ENCODE data around the gene PAK5. TPM values are rescaled to one million over a fixed set of nuclear protein-coding genes. Genes with fewer than 3 reads are reported as not detected.

The PAK5 gene
- total RNA-seq, 1 donor: not detected

DNA sequence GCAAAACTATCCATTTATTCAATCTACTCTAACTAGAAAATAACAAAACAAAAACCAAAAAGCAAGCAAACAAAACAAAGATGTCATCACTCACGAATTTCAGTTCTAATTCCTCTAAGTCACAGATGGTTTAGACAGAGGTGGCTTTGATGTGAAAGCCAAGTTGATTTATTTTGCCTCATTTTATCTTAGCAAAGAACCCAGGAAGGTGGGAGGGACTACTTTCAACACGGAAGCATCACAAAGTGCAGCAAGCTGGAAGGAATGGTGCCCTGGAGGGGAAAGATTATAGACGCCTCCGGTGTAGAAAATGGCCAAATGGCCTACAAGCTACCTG lies 236.1 kb downstream of the PAK5 start:
- Histone ChIP-seq H3K9me3 (ENCODE audit: low read depth, low read length) (no peaks in the 10 kb centered on the region), H3K27me3 (ENCODE audit: insufficient read depth, low read length) (no peaks in the 10 kb centered on the region), H3K4me3 (ENCODE audit: low read length) (no peak overlapping the region), H3K4me1 (ENCODE audit: insufficient read depth, low read length) (no peaks in the 10 kb centered on the region)

DNA sequence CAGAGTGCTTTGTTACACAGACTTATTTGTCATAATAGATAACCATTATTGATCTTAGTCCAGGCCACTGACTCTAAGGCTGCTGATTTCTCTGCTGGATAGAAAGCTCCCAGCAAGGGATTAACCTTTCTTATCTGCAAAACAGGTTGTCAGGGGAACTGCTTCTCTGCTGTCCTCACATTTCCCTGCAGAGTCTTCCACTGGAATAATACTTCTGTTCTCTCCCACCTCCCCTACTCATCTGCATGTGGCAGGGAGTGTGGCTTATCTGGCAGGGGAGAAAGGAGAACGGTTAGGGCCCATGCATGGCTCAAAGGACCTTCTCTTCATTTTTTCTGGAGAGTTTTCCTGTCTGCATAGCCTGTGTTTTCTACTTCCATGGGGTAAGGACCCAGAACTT lies 238.3 kb downstream of the PAK5 start:
- H3K27me3 ChIP-seq (ENCODE audit: insufficient read depth, low read length): no peaks in the 10 kb centered on the region

DNA sequence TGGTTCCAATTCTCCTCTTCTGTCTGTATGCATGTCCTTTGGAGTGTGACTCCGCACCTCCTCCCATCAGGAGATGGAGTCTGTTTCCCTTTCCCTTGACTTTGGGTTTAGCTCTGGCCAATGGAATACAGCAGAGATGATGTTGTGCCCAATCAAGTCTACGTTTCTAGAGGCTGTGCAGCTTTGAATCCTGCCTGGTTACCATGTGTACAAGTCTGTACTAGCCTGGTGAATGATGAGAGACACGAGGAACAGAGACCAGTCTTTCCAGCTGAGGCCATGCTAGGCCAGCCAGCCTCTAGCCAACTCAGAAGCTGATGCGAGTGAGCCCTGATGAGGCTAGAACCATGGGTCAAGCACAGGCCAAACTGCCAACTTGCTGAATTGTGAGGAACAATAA lies 241.3 kb downstream of the PAK5 start:
- Histone ChIP-seq H3K27me3 (ENCODE audit: insufficient read depth, low read length) (no peaks in the 10 kb centered on the region), H3K4me3 (ENCODE audit: low read length) (no peak overlapping the region), H3K4me1 (ENCODE audit: insufficient read depth, low read length) (no peaks in the 10 kb centered on the region), H3K9me3 (ENCODE audit: low read depth, low read length) (no peaks in the 10 kb centered on the region)

More for the DNA sequence above, 238.3 kb downstream of the PAK5 start:
- Histone ChIP-seq H3K9me3 (ENCODE audit: low read depth, low read length) (no peaks in the 10 kb centered on the region), H3K4me1 (ENCODE audit: insufficient read depth, low read length) (no peaks in the 10 kb centered on the region), H3K4me3 (ENCODE audit: low read length) (no peak overlapping the region)

DNA sequence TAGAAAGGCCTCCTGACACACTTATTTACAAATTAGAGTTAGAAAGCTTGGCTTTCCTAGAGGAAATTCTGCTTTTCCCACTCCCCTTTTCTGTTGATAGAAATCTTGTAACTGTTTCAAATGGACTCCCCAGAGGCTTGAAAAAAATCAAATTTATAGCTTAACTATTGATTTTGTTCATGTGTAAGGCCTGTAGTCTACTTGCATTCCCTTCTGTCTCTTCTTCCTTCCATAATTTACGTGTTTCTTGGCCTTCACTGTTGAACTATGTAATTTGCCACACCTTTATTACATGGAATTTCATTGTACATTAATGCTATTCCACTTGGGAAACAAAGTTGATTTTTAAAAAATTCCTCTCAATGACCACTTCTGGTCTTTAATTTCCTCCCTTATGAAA lies 243.1 kb downstream of the PAK5 start:
- no peaks in the 10 kb centered on the region for H3K27me3 ChIP-seq (ENCODE audit: insufficient read depth, low read length)
- no peaks in the 10 kb centered on the region for H3K4me1 ChIP-seq (ENCODE audit: insufficient read depth, low read length)
- no peak overlapping the region for H3K4me3 ChIP-seq (ENCODE audit: low read length)
- H3K9me3 ChIP-seq (ENCODE audit: low read depth, low read length): no peaks in the 10 kb centered on the region

DNA sequence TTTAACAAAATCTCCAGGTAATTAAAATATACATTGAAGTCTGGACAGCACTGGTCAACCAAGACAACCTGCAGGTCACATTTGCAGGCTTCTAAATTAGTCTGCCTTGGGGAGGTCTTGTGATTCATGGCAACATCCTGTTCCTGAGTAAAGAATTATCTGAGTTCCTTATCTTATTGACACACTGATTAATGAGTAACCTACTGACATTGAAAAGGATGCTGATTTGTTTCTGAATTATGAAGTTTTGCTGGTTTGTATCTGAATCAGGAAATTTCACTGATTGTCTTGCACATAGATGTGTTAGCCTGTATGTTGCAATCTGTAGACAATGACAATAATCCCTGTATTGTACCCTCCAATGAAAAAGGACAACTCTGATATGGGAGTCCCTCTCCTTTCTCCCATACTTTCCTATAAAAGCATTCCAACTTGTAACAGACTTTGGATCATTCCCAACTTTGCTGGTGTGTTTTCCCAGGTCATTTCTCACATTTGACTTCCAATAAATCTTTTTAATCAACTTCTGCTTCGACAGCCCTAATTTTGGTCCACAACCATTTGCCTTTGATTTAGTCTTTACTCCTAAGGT lies 244.5 kb downstream of the PAK5 start:
- Histone ChIP-seq H3K4me3 (ENCODE audit: low read length) (no peak overlapping the region), H3K27me3 (ENCODE audit: insufficient read depth, low read length) (no peaks in the 10 kb centered on the region), H3K4me1 (ENCODE audit: insufficient read depth, low read length) (no peaks in the 10 kb centered on the region), H3K9me3 (ENCODE audit: low read depth, low read length) (no peaks in the 10 kb centered on the region)

DNA sequence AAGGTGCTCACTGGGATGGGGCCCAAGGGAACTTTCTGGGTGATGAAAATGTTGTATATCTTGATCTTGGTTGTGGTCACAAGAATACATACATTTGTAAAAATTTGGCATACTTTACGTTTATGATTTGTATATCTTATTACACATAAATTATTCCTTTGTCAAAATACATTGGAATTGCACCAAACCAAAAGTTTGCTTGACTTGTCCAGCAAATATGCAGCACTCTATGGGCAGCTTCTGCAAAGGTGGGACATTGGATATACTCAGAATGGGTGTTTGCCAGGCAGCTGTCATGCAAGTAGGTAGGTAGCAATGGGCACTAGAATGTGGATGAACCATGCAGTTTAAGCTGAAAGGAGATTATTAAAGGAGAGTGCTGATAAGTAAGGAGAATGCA lies 246.5 kb downstream of the PAK5 start:
- no peaks in the 10 kb centered on the region for H3K27me3 ChIP-seq (ENCODE audit: insufficient read depth, low read length)
- no peaks in the 10 kb centered on the region for H3K9me3 ChIP-seq (ENCODE audit: low read depth, low read length)
- H3K4me1 ChIP-seq (ENCODE audit: insufficient read depth, low read length): no peaks in the 10 kb centered on the region
- H3K4me3 ChIP-seq (ENCODE audit: low read length): no peak overlapping the region

DNA sequence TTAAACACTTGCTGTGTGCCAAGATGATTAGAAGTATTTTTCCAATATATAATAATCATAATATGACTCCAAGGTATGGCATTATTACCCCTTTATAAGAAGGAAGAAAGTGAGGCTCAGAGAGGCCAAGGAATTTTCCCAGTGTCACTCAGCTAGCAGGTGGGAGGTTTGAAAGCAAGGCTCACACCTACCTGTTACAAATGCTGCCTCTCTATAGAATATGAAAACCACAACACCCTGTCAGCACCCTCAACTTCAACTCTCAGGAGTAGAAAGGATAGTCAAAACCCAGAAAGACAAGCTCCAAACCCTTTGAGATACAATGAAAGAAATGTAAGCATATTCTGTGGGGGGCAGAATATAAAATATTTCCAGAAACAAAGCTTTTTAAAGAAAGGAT lies 247.8 kb downstream of the PAK5 start:
- Histone ChIP-seq H3K27me3 (ENCODE audit: insufficient read depth, low read length) (no peaks in the 10 kb centered on the region), H3K4me3 (ENCODE audit: low read length) (no peak overlapping the region), H3K9me3 (ENCODE audit: low read depth, low read length) (no peaks in the 10 kb centered on the region), H3K4me1 (ENCODE audit: insufficient read depth, low read length) (no peaks in the 10 kb centered on the region)

DNA sequence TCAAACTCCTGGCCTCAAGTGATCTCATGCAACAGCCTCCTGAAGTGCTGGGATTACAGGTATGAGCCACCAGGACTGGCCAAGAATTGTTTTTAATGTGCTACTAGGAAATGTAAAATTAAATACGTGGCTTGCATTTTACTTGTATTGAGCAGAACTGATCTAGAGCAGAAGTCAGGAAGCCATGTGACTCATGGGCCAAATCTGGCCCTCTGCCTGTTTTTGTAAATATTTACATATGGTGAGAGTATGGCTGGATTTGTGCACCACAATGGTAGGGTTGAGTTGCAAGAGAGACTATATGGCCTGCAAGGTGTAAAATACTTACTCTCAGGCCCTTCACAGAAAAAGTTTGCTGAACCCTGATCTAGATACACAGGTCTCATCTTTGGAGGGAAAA lies 248.7 kb downstream of the PAK5 start:
- Histone ChIP-seq H3K4me3 (ENCODE audit: low read length) (no peak overlapping the region), H3K4me1 (ENCODE audit: insufficient read depth, low read length) (no peaks in the 10 kb centered on the region), H3K27me3 (ENCODE audit: insufficient read depth, low read length) (no peaks in the 10 kb centered on the region), H3K9me3 (ENCODE audit: low read depth, low read length) (no peaks in the 10 kb centered on the region)

DNA sequence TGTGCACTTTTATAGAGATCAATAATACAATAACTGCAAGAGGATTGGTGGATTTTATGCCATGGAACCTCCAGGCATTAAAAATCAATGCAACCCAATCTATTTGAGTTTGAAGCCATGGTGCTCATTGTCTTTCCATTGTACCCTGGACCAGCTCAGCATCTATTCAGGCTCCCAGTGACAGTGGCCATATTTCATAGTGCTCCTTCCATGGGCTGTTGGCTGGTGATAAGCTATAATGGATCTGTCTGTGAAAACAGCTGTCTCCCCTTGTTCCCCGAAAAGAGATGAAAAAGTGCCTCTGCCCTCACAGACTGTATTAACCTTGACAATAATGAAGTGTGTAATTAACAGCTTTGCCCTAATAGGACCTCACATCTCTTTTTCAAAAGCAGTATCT lies 250.2 kb downstream of the PAK5 start:
- H3K4me1 ChIP-seq (ENCODE audit: insufficient read depth, low read length): no peaks in the 10 kb centered on the region
- no peak overlapping the region for H3K4me3 ChIP-seq (ENCODE audit: low read length)
- H3K27me3 ChIP-seq (ENCODE audit: insufficient read depth, low read length): no peaks in the 10 kb centered on the region
- no peaks in the 10 kb centered on the region for H3K9me3 ChIP-seq (ENCODE audit: low read depth, low read length)

DNA sequence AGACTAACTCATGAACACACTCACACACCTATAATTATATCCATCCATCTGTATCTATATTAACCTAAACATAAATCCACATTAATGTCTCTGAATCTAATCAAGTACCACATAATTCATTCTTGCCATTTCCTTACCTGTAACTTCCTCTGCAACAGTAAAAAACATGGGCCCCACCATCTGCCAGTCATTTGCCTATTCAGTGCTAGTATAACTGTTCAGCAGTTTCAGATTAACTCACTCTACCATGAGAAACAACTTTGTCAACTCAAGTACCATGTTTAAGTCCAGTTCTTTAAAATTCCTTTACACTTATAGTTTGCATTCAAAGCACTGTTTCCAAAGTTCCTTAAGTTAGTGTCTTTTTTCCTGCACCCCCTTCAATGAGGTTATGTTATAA lies 255.7 kb downstream of the PAK5 start:
- Histone ChIP-seq H3K9me3 (ENCODE audit: low read depth, low read length) (no peaks in the 10 kb centered on the region), H3K27me3 (ENCODE audit: insufficient read depth, low read length) (no peaks in the 10 kb centered on the region), H3K4me3 (ENCODE audit: low read length) (no peak overlapping the region), H3K4me1 (ENCODE audit: insufficient read depth, low read length) (no peaks in the 10 kb centered on the region)

DNA sequence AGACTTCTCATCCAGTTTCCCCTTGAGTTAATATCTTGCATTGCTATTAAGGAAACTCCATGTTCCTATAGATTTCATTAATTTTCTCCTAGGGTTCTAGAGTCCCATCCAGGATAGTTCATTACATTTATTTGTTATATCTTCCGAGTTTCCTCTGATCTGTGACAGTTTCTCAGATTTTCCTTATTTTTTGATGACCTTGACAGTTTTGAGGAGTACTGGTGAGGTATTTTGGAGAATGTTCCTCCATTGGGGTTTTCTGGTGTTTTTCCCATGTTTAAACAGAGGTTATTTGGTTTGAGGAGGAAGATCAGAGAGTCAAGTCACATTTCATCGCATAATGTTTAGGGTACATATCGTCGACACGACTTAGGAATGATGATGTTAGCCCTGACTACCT lies 256.7 kb downstream of the PAK5 start:
- Histone ChIP-seq H3K4me1 (ENCODE audit: insufficient read depth, low read length) (no peaks in the 10 kb centered on the region), H3K4me3 (ENCODE audit: low read length) (no peak overlapping the region), H3K9me3 (ENCODE audit: low read depth, low read length) (no peaks in the 10 kb centered on the region), H3K27me3 (ENCODE audit: insufficient read depth, low read length) (no peaks in the 10 kb centered on the region)

DNA sequence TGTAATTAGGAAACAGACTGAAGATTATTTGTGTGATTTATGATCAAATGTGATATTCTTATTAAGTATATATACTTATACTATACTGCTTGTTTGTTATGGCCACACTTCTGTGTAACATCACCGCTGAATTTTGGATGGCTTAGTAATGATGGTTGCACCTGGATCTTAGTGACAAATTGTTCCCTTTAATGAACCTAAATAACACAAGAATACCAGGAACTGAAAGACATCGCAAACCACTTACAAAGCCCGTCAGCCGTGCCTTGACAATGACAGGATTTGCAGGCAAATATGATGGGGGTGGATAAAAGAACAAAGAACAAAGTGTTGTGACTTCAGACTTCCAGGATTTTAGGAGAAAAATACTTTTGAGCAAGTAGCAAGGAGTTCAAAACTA lies 257.4 kb downstream of the PAK5 start:
- Histone ChIP-seq H3K4me1 (ENCODE audit: insufficient read depth, low read length) (no peaks in the 10 kb centered on the region), H3K9me3 (ENCODE audit: low read depth, low read length) (no peaks in the 10 kb centered on the region), H3K27me3 (ENCODE audit: insufficient read depth, low read length) (no peaks in the 10 kb centered on the region), H3K4me3 (ENCODE audit: low read length) (no peak overlapping the region)

DNA sequence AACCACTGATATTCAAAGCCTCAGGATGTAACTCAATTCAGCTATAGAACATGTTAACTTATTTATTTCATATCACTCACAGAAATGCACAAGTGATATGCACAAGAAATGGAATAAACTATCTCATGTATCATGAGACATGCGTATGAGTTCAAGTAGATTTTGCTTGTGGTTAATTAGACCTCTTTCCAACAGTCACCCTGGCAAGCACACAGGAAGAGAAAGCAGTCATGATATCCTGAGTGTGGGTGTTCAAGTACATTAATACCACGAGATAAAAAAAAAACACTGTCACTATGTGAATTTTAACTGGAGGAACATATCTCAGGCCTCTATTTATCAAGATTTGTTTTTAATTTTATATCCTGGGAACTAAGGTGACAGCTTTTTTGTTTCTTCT lies 260.3 kb downstream of the PAK5 start:
- peaks cover 5% of the 10 kb centered on the region for H3K27me3 ChIP-seq (ENCODE audit: insufficient read depth, low read length)
- no peaks in the 10 kb centered on the region for H3K9me3 ChIP-seq (ENCODE audit: low read depth, low read length)

DNA sequence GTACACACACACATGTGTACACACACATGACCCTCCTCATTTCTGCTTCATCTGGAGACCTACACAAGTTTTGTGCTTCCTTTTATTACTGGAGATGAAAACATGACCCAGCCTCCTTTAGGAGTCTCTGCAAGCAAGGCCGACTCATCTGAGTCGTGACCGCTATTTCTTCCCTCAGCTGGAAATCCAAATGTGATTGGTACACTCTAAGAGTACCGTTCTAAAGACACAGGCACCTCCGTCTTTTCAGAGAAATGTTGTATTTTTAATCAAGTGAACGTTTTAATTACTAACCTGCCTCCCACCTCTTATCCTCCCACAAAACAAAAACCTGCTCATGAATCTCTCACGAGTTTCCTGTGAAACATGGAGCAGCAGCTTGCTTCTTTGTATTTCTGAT lies 261.5 kb downstream of the PAK5 start:
- Histone ChIP-seq H3K9me3 (ENCODE audit: low read depth, low read length) (no peaks in the 10 kb centered on the region), H3K4me3 (ENCODE audit: low read length) (no peak overlapping the region), H3K27me3 (ENCODE audit: insufficient read depth, low read length) (peaks cover 7% of the 10 kb centered on the region), H3K4me1 (ENCODE audit: insufficient read depth, low read length) (no peaks in the 10 kb centered on the region)

More for the DNA sequence above, 260.3 kb downstream of the PAK5 start:
- H3K4me3 ChIP-seq (ENCODE audit: low read length): no peak overlapping the region
- H3K4me1 ChIP-seq (ENCODE audit: insufficient read depth, low read length): no peaks in the 10 kb centered on the region

DNA sequence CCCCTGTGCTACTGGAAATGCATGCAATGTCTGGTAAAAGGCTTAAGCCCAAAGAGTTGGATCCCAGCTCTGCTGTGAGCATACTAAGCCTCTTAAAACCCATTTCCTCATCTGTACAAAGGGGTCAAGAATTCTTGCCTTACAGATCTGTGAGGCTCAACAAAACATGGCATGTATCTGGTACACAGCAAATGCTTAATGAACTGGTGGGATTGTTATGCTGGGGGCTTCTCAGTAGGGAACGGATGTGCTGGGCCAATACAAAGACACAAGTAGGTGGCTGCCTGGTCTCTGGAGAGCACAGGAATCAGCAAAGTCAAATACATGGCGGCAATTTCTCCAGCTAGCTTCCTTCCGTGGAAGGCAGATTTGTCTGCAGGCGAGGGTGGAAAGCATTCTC lies 262.2 kb downstream of the PAK5 start:
- Histone ChIP-seq H3K4me3 (ENCODE audit: low read length) (no peak overlapping the region), H3K9me3 (ENCODE audit: low read depth, low read length) (no peaks in the 10 kb centered on the region), H3K4me1 (ENCODE audit: insufficient read depth, low read length) (no peaks in the 10 kb centered on the region), H3K27me3 (ENCODE audit: insufficient read depth, low read length) (peaks cover 7% of the 10 kb centered on the region)

DNA sequence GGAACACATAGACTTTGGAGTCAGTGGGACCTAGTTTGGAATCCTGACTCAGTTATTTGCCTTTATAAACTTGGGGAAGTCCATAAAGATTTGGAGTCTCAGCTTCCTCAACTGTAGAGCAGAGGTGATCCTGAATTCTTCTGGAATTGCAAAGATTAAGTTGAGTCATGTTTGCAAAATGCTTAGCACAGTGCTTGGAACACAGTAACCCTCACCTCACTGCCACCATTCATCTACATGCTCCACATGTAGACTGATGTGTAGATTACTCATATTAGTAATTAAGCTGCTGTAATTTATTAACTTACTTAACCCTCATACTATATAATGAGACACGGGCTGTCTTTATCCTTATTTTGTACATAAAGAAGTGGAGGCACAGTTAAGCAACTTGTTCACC lies 263.0 kb downstream of the PAK5 start:
- no peaks in the 10 kb centered on the region for H3K4me1 ChIP-seq (ENCODE audit: insufficient read depth, low read length)
- peaks cover 7% of the 10 kb centered on the region for H3K27me3 ChIP-seq (ENCODE audit: insufficient read depth, low read length)
- H3K9me3 ChIP-seq (ENCODE audit: low read depth, low read length): no peaks in the 10 kb centered on the region
- no peak overlapping the region for H3K4me3 ChIP-seq (ENCODE audit: low read length)

DNA sequence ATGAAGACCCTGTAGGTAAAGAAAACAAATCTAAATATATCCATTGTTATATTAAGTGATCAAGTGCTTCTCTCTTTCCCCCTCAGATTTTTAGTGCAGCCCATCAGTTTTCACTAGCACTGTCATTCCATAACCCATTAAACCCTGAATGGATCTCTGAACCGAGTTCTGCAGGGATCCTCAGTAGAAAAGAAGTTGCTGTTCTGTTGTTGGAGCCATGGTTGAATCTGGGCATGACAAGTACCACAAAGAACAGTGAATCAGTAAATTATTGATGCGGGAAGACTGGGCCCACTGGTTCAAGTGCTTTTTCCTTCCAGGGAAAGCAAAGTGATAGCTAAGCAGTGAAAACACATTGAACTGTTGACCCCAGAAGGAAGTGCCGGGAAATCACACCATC lies 264.1 kb downstream of the PAK5 start:
- H3K4me1 ChIP-seq (ENCODE audit: insufficient read depth, low read length): no peaks in the 10 kb centered on the region
- peaks cover 7% of the 10 kb centered on the region for H3K27me3 ChIP-seq (ENCODE audit: insufficient read depth, low read length)
- H3K9me3 ChIP-seq (ENCODE audit: low read depth, low read length): no peaks in the 10 kb centered on the region
- no peak overlapping the region for H3K4me3 ChIP-seq (ENCODE audit: low read length)

All from mononuclear cell (primary cell).